KMS-11 (cell line): ENCODE data around the gene ZSWIM6.

ENCODE experiments used
- H2AFZ ChIP-seq: fragments of 200-600 bp; sonication (generic); 2 replicates; pipeline ENCODE4 v1.6.1; 2016; ENCODE audit warnings: antibody characterized with exemption, mixed run types, low read depth
- H3K27ac ChIP-seq: fragments of 200-600 bp; sonication (generic); 2 replicates; pipeline ENCODE4 v1.6.1; 2016; ENCODE audit warnings: mild to moderate bottlenecking, mixed run types
- H3K27me3 ChIP-seq: fragments of 200-600 bp; sonication (generic); 2 replicates; pipeline ENCODE4 v1.6.1; 2017; ENCODE audit warnings: mild to moderate bottlenecking, low read depth, mixed run types, moderate library complexity; ENCODE audit not compliant: insufficient read depth
- H3K36me3 ChIP-seq: fragments of 200-600 bp; sonication (generic); 2 replicates; pipeline ENCODE4 v1.6.1; 2017; ENCODE audit warnings: mild to moderate bottlenecking, mixed run types; ENCODE audit not compliant: insufficient read depth
- H3K4me1 ChIP-seq: fragments of 200-600 bp; sonication (generic); 2 replicates; pipeline ENCODE4 v1.6.1; 2016; ENCODE audit warnings: mild to moderate bottlenecking, low read depth, mixed run types; ENCODE audit not compliant: poor library complexity, severe bottlenecking
- H3K4me2 ChIP-seq: fragments of 200-600 bp; sonication (generic); 2 replicates; pipeline ENCODE4 v1.7.0; 2016; ENCODE audit warnings: mild to moderate bottlenecking, mixed run types
- H3K4me3 ChIP-seq: fragments of 200-600 bp; sonication (generic); IDR thresholded peaks from 2 replicates; pipeline ENCODE4 v1.6.1; 2017; ENCODE audit warnings: low read depth, low read length, mixed read lengths; ENCODE audit not compliant: insufficient read depth
- H3K79me2 ChIP-seq: fragments of 200-600 bp; sonication (generic); 2 replicates; pipeline ENCODE4 v1.6.1; 2016; ENCODE audit warnings: low read depth, mixed run types; ENCODE audit not compliant: insufficient read depth
- H3K9ac ChIP-seq: fragments of 200-600 bp; sonication (generic); 2 replicates; pipeline ENCODE4 v1.6.1; 2016; ENCODE audit warnings: mild to moderate bottlenecking, mixed run types
- H4K20me1 ChIP-seq: fragments of 200-600 bp; sonication (generic); 2 replicates; pipeline ENCODE4 v1.6.1; 2016; ENCODE audit warnings: mild to moderate bottlenecking, mixed run types; ENCODE audit not compliant: insufficient read depth
- CTCF ChIP-seq: fragments of 200-600 bp; sonication (generic); conservative IDR thresholded peaks from 2 replicates; pipeline ENCODE4 v1.6.1; 2017; ENCODE audit warnings: low read depth, mild to moderate bottlenecking, antibody characterized with exemption, low read length, moderate library complexity, mixed read lengths

ZSWIM6 gene

GRCh38 chr5:61435368-61435767 is 103.3 kb downstream of the ZSWIM6 start:
- peaks cover 4% of the 10 kb centered on the region; the same call in 1 of the 2 replicates for H3K79me2 ChIP-seq
- H3K4me2 ChIP-seq: no peak overlapping the region
- H3K27ac ChIP-seq: no peak overlapping the region
- no peak for TF ChIP-seq CTCF
- H3K4me3 ChIP-seq: no peak overlapping the region
- H3K27me3 ChIP-seq: no peaks in the 10 kb centered on the region
- no peaks in the 10 kb centered on the region for H3K4me1 ChIP-seq
- no peak overlapping the region for H2AFZ ChIP-seq
- H3K9ac ChIP-seq: no peak overlapping the region
- H3K36me3 ChIP-seq: no peaks in the 10 kb centered on the region
- H4K20me1 ChIP-seq: no peaks in the 10 kb centered on the region

- no peaks in the 10 kb centered on the region for H3K27me3 ChIP-seq
- H3K27ac ChIP-seq: no peak overlapping the region
- no peak overlapping the region for H2AFZ ChIP-seq
- H3K9ac ChIP-seq: no peak overlapping the region
- no peak for TF ChIP-seq CTCF
- 0 out of 2 replicates have a peak, but pooled peaks cover 4% of the 10 kb centered on the region for H3K79me2 ChIP-seq
- H4K20me1 ChIP-seq: no peaks in the 10 kb centered on the region
- no peak overlapping the region for H3K4me2 ChIP-seq
- no peaks in the 10 kb centered on the region for H3K4me1 ChIP-seq
- H3K36me3 ChIP-seq: no peaks in the 10 kb centered on the region
- no peak overlapping the region for H3K4me3 ChIP-seq
Observed at GRCh38 chr5:61438298-61438970, 106.4 kb downstream of the ZSWIM6 start.

GRCh38 chr5:61440086-61440485 is 108.0 kb downstream of the ZSWIM6 start:
- H3K4me2 ChIP-seq: no peak overlapping the region
- H3K36me3 ChIP-seq: no peaks in the 10 kb centered on the region
- H2AFZ ChIP-seq: no peak overlapping the region
- H4K20me1 ChIP-seq: no peaks in the 10 kb centered on the region
- H3K4me1 ChIP-seq: peaks cover 2% of the 10 kb centered on the region
- H3K9ac ChIP-seq: no peak overlapping the region
- no peak overlapping the region for H3K27ac ChIP-seq
- 0 out of 2 replicates have a peak, but pooled peaks cover 4% of the 10 kb centered on the region for H3K79me2 ChIP-seq
- no peak overlapping the region for H3K4me3 ChIP-seq
- no peak for TF ChIP-seq CTCF
- no peaks in the 10 kb centered on the region for H3K27me3 ChIP-seq

- Histone ChIP-seq H3K27ac (no peak overlapping the region), H4K20me1 (no peaks in the 10 kb centered on the region), H3K4me1 (peaks cover 6% of the 10 kb centered on the region), H2AFZ (no peak overlapping the region), H3K4me3 (no peak overlapping the region), H3K79me2 (0 out of 2 replicates have a peak, but pooled peaks cover 4% of the 10 kb centered on the region), H3K4me2 (no peak overlapping the region), H3K36me3 (no peaks in the 10 kb centered on the region), H3K9ac (no peak overlapping the region), H3K27me3 (no peaks in the 10 kb centered on the region)
- no peak for TF ChIP-seq CTCF
Observed at GRCh38 chr5:61440596-61440995, 108.5 kb downstream of the ZSWIM6 start.
